Measurements from ENCODE around the gene EHD4.

Gene EHD4

GRCh38 chr15:41961595-41962202 is 10.7 kb downstream of the EHD4 start:
- Histone ChIP-seq H3K9me3 (ENCODE audit: control insufficient read depth, low read depth, low read length) (no peaks in the 10 kb centered on the region), H3K4me3 (ENCODE audit: low read length) (no peak overlapping the region), H3K9ac (ENCODE audit: low read length) (no peak overlapping the region), H3K27me3 (ENCODE audit: control insufficient read depth, insufficient read depth, low read length) (no peaks in the 10 kb centered on the region), H3K36me3 (ENCODE audit: control insufficient read depth, low read depth, low read length) (no peaks in the 10 kb centered on the region), H3K27ac (ENCODE audit: low read length) (no peak overlapping the region), H3K4me1 (ENCODE audit: control insufficient read depth, low read depth, low read length) (no peaks in the 10 kb centered on the region)

GRCh38 chr15:41961001-41961518 is 11.3 kb downstream of the EHD4 start:
- no peaks in the 10 kb centered on the region for H3K36me3 ChIP-seq (ENCODE audit: control insufficient read depth, low read depth, low read length)
- no peak overlapping the region for H3K27ac ChIP-seq (ENCODE audit: low read length)
- H3K9me3 ChIP-seq (ENCODE audit: control insufficient read depth, low read depth, low read length): no peaks in the 10 kb centered on the region
- H3K4me3 ChIP-seq (ENCODE audit: low read length): no peak overlapping the region
- no peaks in the 10 kb centered on the region for H3K27me3 ChIP-seq (ENCODE audit: control insufficient read depth, insufficient read depth, low read length)
- H3K4me1 ChIP-seq (ENCODE audit: control insufficient read depth, low read depth, low read length): no peaks in the 10 kb centered on the region
- no peak overlapping the region for H3K9ac ChIP-seq (ENCODE audit: low read length)

DNA sequence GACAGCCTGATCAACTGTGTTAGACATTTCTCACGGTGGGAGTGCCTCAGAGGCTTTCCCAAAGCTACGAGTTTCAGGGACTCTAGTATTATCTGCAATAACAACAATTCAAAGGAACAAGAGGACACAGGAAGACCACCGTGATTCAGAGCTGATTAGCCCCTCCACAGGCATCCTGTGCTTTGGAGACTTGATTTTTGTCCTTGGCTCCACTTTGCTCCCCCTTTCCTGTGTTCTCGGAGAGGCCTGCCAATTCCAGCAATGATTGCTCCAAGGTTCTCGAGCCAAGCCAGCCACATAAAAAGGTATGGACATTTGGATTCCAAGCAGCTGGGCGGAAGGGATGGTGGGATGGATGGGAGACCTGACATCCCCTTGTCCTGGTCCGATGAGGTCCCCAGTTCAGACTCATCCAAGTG is 14.3 kb downstream of the EHD4 start:
- peaks cover 8% of the 10 kb centered on the region for H3K36me3 ChIP-seq (ENCODE audit: control insufficient read depth, low read depth, low read length)
- H3K9me3 ChIP-seq (ENCODE audit: control insufficient read depth, low read depth, low read length): no peaks in the 10 kb centered on the region
- no peaks in the 10 kb centered on the region for H3K27me3 ChIP-seq (ENCODE audit: control insufficient read depth, insufficient read depth, low read length)
- no peaks in the 10 kb centered on the region for H3K4me1 ChIP-seq (ENCODE audit: control insufficient read depth, low read depth, low read length)
- H3K4me3 ChIP-seq (ENCODE audit: low read length): no peak overlapping the region
- H3K27ac ChIP-seq (ENCODE audit: low read length): no peak overlapping the region
- no peak overlapping the region for H3K9ac ChIP-seq (ENCODE audit: low read length)

DNA sequence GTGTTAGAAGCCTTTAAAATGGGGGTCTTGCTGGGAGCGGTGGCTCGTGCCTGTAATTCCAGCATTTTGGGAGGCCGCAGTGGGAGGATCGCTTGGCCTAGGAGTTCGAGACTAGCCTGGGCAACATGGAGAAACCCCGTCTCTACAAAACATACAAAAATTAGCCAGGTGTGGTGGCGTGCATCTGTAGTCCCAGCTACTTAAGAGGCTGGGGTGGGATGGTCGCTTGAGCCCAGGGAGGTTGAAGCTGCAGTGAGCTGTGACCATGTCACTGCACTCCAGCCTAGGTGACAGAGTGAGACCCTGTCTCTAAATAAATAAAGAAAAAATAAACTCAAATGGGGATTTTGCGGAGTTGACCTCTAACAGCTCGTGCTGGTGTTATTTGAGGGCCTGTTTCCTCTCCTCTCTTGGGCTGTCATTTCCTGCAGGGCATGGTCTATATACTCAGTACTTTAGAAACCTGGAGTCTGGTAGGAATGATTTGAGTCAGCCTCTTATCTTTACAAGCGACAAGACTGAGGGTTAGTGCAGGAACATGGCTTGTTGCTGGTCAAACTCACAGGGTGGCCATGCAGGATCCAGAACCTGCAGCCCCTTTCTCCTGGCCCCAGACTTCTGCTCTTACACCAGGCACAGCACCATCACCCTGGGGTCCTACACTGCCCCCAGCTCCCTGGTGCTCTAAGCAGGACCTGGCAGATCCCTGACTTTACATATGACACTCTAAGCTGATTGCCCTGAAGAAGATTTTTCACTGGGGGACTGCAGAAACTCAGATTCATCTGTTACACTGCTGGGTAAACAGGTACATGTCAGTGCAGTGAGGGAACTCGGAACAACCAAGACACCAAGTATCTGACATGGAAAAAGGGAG is 15.1 kb downstream of the EHD4 start:
- peaks cover 14% of the 10 kb centered on the region for H3K36me3 ChIP-seq (ENCODE audit: control insufficient read depth, low read depth, low read length)
- H3K4me3 ChIP-seq (ENCODE audit: low read length): no peak overlapping the region
- H3K4me1 ChIP-seq (ENCODE audit: control insufficient read depth, low read depth, low read length): no peaks in the 10 kb centered on the region
- H3K27ac ChIP-seq (ENCODE audit: low read length): no peak overlapping the region
- H3K9ac ChIP-seq (ENCODE audit: low read length): no peak overlapping the region
- H3K27me3 ChIP-seq (ENCODE audit: control insufficient read depth, insufficient read depth, low read length): no peaks in the 10 kb centered on the region
- no peaks in the 10 kb centered on the region for H3K9me3 ChIP-seq (ENCODE audit: control insufficient read depth, low read depth, low read length)

GRCh38 chr15:41955807-41956525 is 16.4 kb downstream of the EHD4 start:
- no peak overlapping the region for H3K9ac ChIP-seq (ENCODE audit: low read length)
- H3K27ac ChIP-seq (ENCODE audit: low read length): no peak overlapping the region
- peaks cover 22% of the 10 kb centered on the region for H3K36me3 ChIP-seq (ENCODE audit: control insufficient read depth, low read depth, low read length)
- H3K4me1 ChIP-seq (ENCODE audit: control insufficient read depth, low read depth, low read length): no peaks in the 10 kb centered on the region
- H3K4me3 ChIP-seq (ENCODE audit: low read length): no peak overlapping the region
- H3K9me3 ChIP-seq (ENCODE audit: control insufficient read depth, low read depth, low read length): no peaks in the 10 kb centered on the region
- no peaks in the 10 kb centered on the region for H3K27me3 ChIP-seq (ENCODE audit: control insufficient read depth, insufficient read depth, low read length)

DNA sequence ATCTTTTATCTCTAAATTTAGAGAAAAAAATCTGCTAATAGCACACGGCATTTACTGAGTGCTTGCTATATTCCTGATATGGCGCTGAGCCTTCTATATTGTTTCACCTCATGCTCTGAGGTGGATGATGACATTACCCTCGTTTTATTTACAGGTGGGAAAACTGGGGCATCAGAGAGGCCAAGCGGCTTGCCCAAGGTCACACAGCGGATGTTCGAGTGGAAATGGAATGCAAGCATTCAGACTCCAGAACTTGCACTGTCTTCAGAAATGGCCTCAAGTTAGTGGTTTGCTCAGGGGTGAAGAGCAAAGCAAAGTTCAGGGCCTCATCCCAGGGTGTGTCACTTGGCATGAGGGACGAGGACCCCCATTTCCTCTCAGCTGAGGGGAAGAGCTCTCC is 17.3 kb downstream of the EHD4 start:
- Histone ChIP-seq H3K9me3 (ENCODE audit: control insufficient read depth, low read depth, low read length) (no peaks in the 10 kb centered on the region), H3K36me3 (ENCODE audit: control insufficient read depth, low read depth, low read length) (peaks cover 22% of the 10 kb centered on the region), H3K27me3 (ENCODE audit: control insufficient read depth, insufficient read depth, low read length) (no peaks in the 10 kb centered on the region), H3K9ac (ENCODE audit: low read length) (no peak overlapping the region), H3K27ac (ENCODE audit: low read length) (no peak overlapping the region), H3K4me1 (ENCODE audit: control insufficient read depth, low read depth, low read length) (peaks cover 3% of the 10 kb centered on the region), H3K4me3 (ENCODE audit: low read length) (no peak overlapping the region)

DNA sequence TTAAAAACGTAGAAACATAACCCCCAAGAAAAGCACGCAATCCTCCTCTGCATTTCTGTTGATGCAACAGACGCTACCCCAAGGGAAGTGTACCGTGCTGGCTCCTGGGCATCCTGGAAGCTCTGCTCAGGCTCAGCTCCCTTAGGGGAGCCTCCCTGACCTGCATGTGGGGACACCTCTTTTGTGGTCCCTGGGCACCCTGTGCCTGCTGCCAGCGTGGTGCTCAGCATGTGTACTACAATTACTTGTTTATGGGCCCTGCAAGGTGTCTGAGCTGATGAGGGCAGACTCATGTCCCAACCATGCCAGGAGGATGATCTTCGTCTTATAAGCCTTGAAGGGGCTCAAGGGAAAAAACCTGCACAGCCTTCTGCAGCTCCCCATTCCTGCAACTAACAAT is 18.3 kb downstream of the EHD4 start:
- Histone ChIP-seq H3K27me3 (ENCODE audit: control insufficient read depth, insufficient read depth, low read length) (no peaks in the 10 kb centered on the region), H3K9ac (ENCODE audit: low read length) (no peak overlapping the region), H3K36me3 (ENCODE audit: control insufficient read depth, low read depth, low read length) (peaks cover 22% of the 10 kb centered on the region)

DNA sequence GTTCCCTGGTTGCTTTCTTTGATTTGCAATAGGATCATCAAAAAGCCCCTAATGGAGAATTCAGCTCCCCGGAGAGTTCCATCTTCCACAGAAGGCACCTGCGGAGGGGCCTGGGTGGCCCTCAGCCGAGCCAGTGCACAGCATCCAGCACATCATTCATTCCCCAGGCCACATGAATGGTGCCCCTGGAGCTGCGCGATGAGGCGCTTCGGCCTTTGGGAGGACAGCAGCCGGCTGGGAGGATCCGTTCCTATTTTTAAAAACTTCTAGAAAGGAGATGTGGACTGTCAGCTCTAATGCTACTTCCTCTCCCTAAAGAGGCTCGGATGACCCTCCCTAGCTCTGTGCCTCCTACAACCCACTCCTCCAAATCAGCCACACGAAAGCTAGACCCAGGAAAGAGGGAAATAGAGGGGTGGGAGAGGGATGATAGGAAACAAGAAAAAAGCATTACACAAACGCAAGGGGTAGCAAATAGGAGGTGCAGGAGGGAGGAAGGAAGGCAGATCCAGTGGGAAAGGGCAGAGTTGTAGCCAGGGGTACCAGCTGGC is 20.3 kb downstream of the EHD4 start:
- Histone ChIP-seq H3K27me3 (ENCODE audit: control insufficient read depth, insufficient read depth, low read length) (no peaks in the 10 kb centered on the region), H3K9ac (ENCODE audit: low read length) (no peak overlapping the region), H3K4me3 (ENCODE audit: low read length) (no peak overlapping the region), H3K27ac (ENCODE audit: low read length) (no peak overlapping the region), H3K9me3 (ENCODE audit: control insufficient read depth, low read depth, low read length) (no peaks in the 10 kb centered on the region), H3K36me3 (ENCODE audit: control insufficient read depth, low read depth, low read length) (peaks cover 22% of the 10 kb centered on the region), H3K4me1 (ENCODE audit: control insufficient read depth, low read depth, low read length) (peaks cover 6% of the 10 kb centered on the region)

More for the DNA sequence above, 18.3 kb downstream of the EHD4 start:
- Histone ChIP-seq H3K27ac (ENCODE audit: low read length) (no peak overlapping the region), H3K9me3 (ENCODE audit: control insufficient read depth, low read depth, low read length) (no peaks in the 10 kb centered on the region), H3K4me3 (ENCODE audit: low read length) (no peak overlapping the region), H3K4me1 (ENCODE audit: control insufficient read depth, low read depth, low read length) (peaks cover 6% of the 10 kb centered on the region)

GRCh38 chr15:41951571-41951970 is 20.8 kb downstream of the EHD4 start:
- no peak overlapping the region for H3K4me3 ChIP-seq (ENCODE audit: low read length)
- peaks cover 22% of the 10 kb centered on the region for H3K36me3 ChIP-seq (ENCODE audit: control insufficient read depth, low read depth, low read length)
- H3K4me1 ChIP-seq (ENCODE audit: control insufficient read depth, low read depth, low read length): peaks cover 6% of the 10 kb centered on the region
- H3K27ac ChIP-seq (ENCODE audit: low read length): no peak overlapping the region
- no peaks in the 10 kb centered on the region for H3K9me3 ChIP-seq (ENCODE audit: control insufficient read depth, low read depth, low read length)
- H3K9ac ChIP-seq (ENCODE audit: low read length): no peak overlapping the region
- no peaks in the 10 kb centered on the region for H3K27me3 ChIP-seq (ENCODE audit: control insufficient read depth, insufficient read depth, low read length)

- H3K4me3 ChIP-seq (ENCODE audit: low read length): no peak overlapping the region
- H3K27me3 ChIP-seq (ENCODE audit: control insufficient read depth, insufficient read depth, low read length): no peaks in the 10 kb centered on the region
- H3K36me3 ChIP-seq (ENCODE audit: control insufficient read depth, low read depth, low read length): peaks cover 22% of the 10 kb centered on the region
- peaks cover 6% of the 10 kb centered on the region for H3K4me1 ChIP-seq (ENCODE audit: control insufficient read depth, low read depth, low read length)
- H3K9ac ChIP-seq (ENCODE audit: low read length): no peak overlapping the region
- no peak overlapping the region for H3K27ac ChIP-seq (ENCODE audit: low read length)
- H3K9me3 ChIP-seq (ENCODE audit: control insufficient read depth, low read depth, low read length): no peaks in the 10 kb centered on the region
Observed at GRCh38 chr15:41950489-41950888, 21.9 kb downstream of the EHD4 start.

- Histone ChIP-seq H3K27me3 (ENCODE audit: control insufficient read depth, insufficient read depth, low read length) (no peaks in the 10 kb centered on the region), H3K9ac (ENCODE audit: low read length) (no peak overlapping the region), H3K27ac (ENCODE audit: low read length) (no peak overlapping the region), H3K4me3 (ENCODE audit: low read length) (no peak overlapping the region), H3K4me1 (ENCODE audit: control insufficient read depth, low read depth, low read length) (peaks cover 6% of the 10 kb centered on the region), H3K9me3 (ENCODE audit: control insufficient read depth, low read depth, low read length) (no peaks in the 10 kb centered on the region), H3K36me3 (ENCODE audit: control insufficient read depth, low read depth, low read length) (peaks cover 22% of the 10 kb centered on the region)
Observed at GRCh38 chr15:41950127-41950483, 22.3 kb downstream of the EHD4 start.

Measured in iPS-18a (cell line).